Activated CD4-positive, alpha-beta memory T cell treated with anti-CD3 and anti-CD28 coated beads for 36 hours (primary cell): Measurements from ENCODE around the gene NAA25. TPM values are rescaled to one million over a fixed set of nuclear protein-coding genes. Genes with fewer than 3 reads are reported as not detected.
"Not testable (repeated sequence)": the region's sequence is repeated elsewhere in the genome, so short reads cannot be mapped to it uniquely, and the experiment has no call there.

ENCODE experiments used
- CTCF ChIA-PET: fragments of 350-600 bp; sonication (Branson Sonifier 250); formaldehyde crosslinking; loops from one replicate; lab custom pipeline; 2021; ENCODE audit warnings: antibody characterized with exemption, inconsistent platforms; lab: Charles Lee
- POLR2A ChIA-PET: fragments of 350-600 bp; sonication (Branson Sonifier 250); formaldehyde crosslinking; loops from one replicate; lab custom pipeline; 2021; ENCODE audit warnings: antibody characterized with exemption; lab: Charles Lee
- DNase-seq: peaks from one replicate; pipeline ENCODE4 v3.0.0-alpha.2; 2020
- H3K27ac Mint-ChIP-seq: one replicate; pipeline ENCODE4 v1.8.0; 2021; ENCODE audit warnings: mixed read lengths
- H3K27me3 Mint-ChIP-seq: one replicate; pipeline ENCODE4 v1.8.0; 2021; ENCODE audit warnings: mixed read lengths
- H3K36me3 Mint-ChIP-seq: one replicate; pipeline ENCODE4 v1.8.0; 2021; ENCODE audit warnings: mixed read lengths
- H3K4me1 Mint-ChIP-seq: one replicate; pipeline ENCODE4 v1.8.0; 2021; ENCODE audit warnings: low read depth, mixed read lengths
- H3K4me3 Mint-ChIP-seq: one replicate; pipeline ENCODE4 v1.8.0; 2021; ENCODE audit warnings: mild to moderate bottlenecking, mixed read lengths
- H3K9me3 Mint-ChIP-seq: one replicate; pipeline ENCODE4 v1.8.0; 2021; ENCODE audit warnings: mixed read lengths
- intact Hi-C: fragments of 100-400 bp; cut with micrococcal nuclease; formaldehyde crosslinking; loops from one replicate; pipeline ENCODE4 v1.15.1; 2023
- total RNA-seq, 2 experiments: library from RNA; stranded (reverse); gene quantifications; one replicate each; pipeline ENCODE4 v1.2.3, GENCODE V29; 2021

Gene NAA25
- total RNA-seq, 2 experiments from 2014 or later = 41.7 to 43.3 TPM

DNA sequence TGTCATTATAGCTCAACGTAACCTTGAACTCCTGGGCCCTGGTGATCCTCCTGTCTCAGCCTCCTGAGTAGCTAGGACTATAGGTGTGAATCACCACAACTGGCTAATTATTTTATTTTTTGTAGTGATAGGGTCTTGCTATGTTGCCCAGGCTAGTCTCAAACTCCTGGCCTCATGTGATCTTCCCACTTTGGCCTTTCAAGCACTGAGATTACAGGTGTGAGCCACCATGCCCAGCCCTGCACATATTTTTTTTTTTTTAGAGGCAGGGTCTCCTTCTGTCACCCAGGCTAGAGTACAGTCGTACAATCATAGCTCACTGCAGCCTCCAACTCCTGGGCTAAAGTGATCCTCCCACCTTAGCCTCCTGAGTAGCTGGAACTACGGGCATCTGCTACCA is 104.5 kb downstream of the NAA25 start:
- H3K9me3 Mint-ChIP-seq = no peaks in the 10 kb centered on the region
- no peak overlapping the region for H3K27ac Mint-ChIP-seq
- no peak for DNase-seq
- POLR2A ChIA-PET = interaction anchor here (0.6 to 5.0 kb wide), 2 partner anchors 9 to 12 kb away, joined by 3 to 44 read pairs; partner anchors contain the start of genes ERP29 and TMEM116
- H3K4me1 Mint-ChIP-seq = peaks cover 53% of the 10 kb centered on the region
- CTCF ChIA-PET = interaction anchor here (4.2 kb wide), 1 partner anchor 10 kb away, joined by 26 read pairs; the partner anchor contains the start of genes ERP29 and TMEM116
- intact Hi-C loops = no loop called here
- peaks cover 1% of the 10 kb centered on the region for H3K36me3 Mint-ChIP-seq
- H3K4me3 Mint-ChIP-seq = no peak overlapping the region
- H3K27me3 Mint-ChIP-seq = no peaks in the 10 kb centered on the region

DNA sequence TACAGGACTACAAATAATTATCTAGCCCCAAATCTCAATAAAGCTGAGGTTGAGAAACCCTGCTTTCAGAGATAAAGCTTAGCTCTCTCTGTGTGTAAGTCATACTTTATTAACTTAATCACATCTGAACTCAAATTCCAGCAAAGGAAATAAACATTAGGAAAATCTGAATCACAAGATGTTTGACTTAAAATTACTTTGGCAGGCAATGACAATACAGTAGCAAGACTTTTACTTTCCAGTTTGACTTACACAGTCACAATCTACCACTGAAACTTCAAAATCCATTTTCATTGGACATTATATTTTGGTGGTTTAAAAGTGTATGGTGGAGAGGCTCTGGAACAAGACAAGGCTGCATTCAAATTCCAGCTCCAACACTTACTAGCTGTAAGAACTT is 107.0 kb downstream of the NAA25 start:
- peak overlapping the region; percentile 54 for H3K4me3 Mint-ChIP-seq
- ChIA-PET CTCF (interaction anchor here (0.9 to 4.2 kb wide), 4 partner anchors 8 to 15 kb away, joined by 3 to 26 read pairs (median 3); partner anchors contain the start of genes ERP29 and TMEM116), POLR2A (interaction anchor here (1.1 to 5.0 kb wide), 4 partner anchors 9 to 75 kb away, joined by 3 to 44 read pairs (median 4); partner anchors contain the start of genes ERP29 and TMEM116)
- no peaks in the 10 kb centered on the region for H3K9me3 Mint-ChIP-seq
- no peak for DNase-seq
- peak overlapping the region; percentile 71 for H3K27ac Mint-ChIP-seq
- no peaks in the 10 kb centered on the region for H3K27me3 Mint-ChIP-seq
- H3K4me1 Mint-ChIP-seq = peaks cover 67% of the 10 kb centered on the region
- intact Hi-C loops = loop anchor here (1.0 kb wide), 2 partner anchors 8 to 12 kb away; partner anchors contain the start of genes ERP29 and TMEM116
- H3K36me3 Mint-ChIP-seq = peaks cover 1% of the 10 kb centered on the region

DNA sequence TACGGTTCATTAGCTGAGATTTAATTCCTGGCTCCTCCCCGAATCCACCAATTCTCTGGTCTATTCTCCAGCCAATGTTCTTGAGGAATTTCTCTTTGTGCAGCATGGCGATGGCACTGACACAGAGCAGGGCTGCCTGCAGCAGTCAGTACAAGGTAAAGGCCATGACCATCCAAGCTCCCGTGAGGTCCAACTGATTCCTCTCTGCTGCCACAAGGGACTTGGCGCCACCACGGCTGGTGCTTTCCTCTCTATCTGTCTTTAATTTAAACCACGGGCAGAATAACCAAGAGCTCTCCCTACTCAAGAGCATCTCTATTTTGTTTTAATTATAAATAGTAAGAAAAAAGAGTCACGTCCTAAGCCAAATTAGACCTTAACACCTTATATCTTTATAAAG is 107.8 kb downstream of the NAA25 start:
- ChIA-PET CTCF (interaction anchor here (1.1 to 4.2 kb wide), 3 partner anchors 9 to 16 kb away, joined by 3 to 26 read pairs (median 3); partner anchors contain the start of genes ERP29 and TMEM116), POLR2A (interaction anchor here (1.1 to 5.0 kb wide), 3 partner anchors 8 to 75 kb away, joined by 4 to 44 read pairs (median 5); partner anchors contain the start of genes ERP29 and TMEM116)
- peak overlapping the region; percentile 47 for H3K4me3 Mint-ChIP-seq
- H3K9me3 Mint-ChIP-seq = no peaks in the 10 kb centered on the region
- DNase-seq = no peak
- peak overlapping the region; percentile 61 for H3K27ac Mint-ChIP-seq
- peaks cover 66% of the 10 kb centered on the region for H3K4me1 Mint-ChIP-seq
- intact Hi-C loops = loop anchor here (1.0 kb wide), 2 partner anchors 8 to 12 kb away; partner anchors contain the start of genes ERP29 and TMEM116
- peaks cover 1% of the 10 kb centered on the region for H3K36me3 Mint-ChIP-seq
- H3K27me3 Mint-ChIP-seq = no peaks in the 10 kb centered on the region

DNA sequence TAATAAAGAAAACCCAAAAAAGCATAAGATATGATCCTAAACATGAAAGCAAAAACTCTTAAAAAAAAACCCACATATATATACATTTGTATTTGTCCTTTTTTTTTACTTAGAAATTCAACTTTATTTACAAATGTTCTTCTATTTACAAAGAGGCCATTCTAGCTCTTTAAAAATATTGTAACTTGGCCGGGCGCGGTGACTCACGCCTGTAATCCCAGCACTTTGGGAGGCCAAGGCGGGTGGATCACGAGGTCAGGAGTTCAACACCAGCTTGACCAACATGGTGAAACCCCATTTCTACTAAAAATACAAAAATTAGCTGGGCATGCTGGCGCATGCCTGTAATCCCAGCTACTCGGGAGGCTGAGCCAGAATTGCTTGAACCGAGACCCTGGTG is 109.5 kb downstream of the NAA25 start:
- intact Hi-C loops, H3K27me3 Mint-ChIP-seq, DNase-seq, H3K4me3 Mint-ChIP-seq, H3K36me3 Mint-ChIP-seq, H3K9me3 Mint-ChIP-seq: not testable (repeated sequence)
- CTCF ChIA-PET = interaction anchor here (0.7 kb wide), 1 partner anchor 14 kb away, joined by 3 read pairs; the partner anchor contains the start of genes ERP29 and TMEM116
- POLR2A ChIA-PET = interaction anchor here (0.6 kb wide), 1 partner anchor 37 kb away, joined by 3 read pairs; no protein-coding TSS in a partner anchor
- H3K4me1 Mint-ChIP-seq = peaks cover 73% of the 10 kb centered on the region
- peak overlapping the region; percentile 7 for H3K27ac Mint-ChIP-seq

DNA sequence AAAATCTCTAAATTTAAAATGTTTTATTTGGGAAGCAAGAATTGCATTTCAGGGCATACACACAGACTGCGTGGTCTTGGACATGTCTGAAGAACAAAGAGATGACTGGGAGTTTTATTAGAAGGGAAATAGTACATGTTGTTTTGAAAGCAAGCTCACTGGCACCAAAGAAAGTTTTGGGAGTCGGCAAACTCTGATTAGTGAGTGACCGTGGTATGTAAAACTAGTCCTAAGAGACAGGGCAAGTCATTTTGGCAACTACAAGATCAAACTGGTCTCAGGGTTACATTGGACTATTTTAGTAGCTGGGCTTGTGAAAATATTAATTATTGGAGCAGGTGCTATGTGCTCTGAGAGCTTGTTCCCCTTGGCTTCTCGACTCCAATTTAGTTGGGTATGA is 110.6 kb downstream of the NAA25 start:
- no peaks in the 10 kb centered on the region for H3K36me3 Mint-ChIP-seq
- intact Hi-C loops = no loop called here
- no peak overlapping the region for H3K4me3 Mint-ChIP-seq
- DNase-seq = no peak
- peak overlapping the region; percentile 20 for H3K27ac Mint-ChIP-seq
- CTCF ChIA-PET = no interaction called here
- H3K9me3 Mint-ChIP-seq = no peaks in the 10 kb centered on the region
- peaks cover 82% of the 10 kb centered on the region for H3K4me1 Mint-ChIP-seq
- POLR2A ChIA-PET = interaction anchor here (0.8 kb wide), 1 partner anchor 16 kb away, joined by 3 read pairs; no protein-coding TSS in a partner anchor
- H3K27me3 Mint-ChIP-seq = no peaks in the 10 kb centered on the region

DNA sequence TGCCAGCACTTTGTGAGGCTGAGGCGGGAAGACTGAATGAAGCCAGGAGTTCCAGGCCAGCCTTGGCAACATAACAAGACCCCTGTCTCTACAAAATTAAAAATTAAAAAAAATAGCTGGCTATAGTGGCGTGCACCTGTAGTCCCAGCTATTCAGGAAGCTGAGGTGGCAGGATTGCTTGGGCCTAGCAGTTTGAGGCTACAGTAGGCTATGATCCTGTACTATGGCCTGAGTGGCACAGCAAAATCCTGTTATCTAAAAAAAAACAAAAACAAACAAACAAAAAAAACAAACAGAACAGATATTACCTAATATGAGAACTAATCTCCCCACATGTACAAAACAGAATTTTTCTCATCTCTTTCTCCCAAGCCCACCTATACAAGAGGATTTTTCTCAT is 111.3 kb downstream of the NAA25 start:
- DNase-seq = no peak
- Mint-ChIP-seq H3K4me1 (peaks cover 83% of the 10 kb centered on the region), H3K9me3 (no peaks in the 10 kb centered on the region), H3K27ac (no peak overlapping the region), H3K36me3 (no peaks in the 10 kb centered on the region), H3K4me3 (no peak overlapping the region), H3K27me3 (no peaks in the 10 kb centered on the region)
- ChIA-PET POLR2A (interaction anchor here (0.8 kb wide), 1 partner anchor 17 kb away, joined by 3 read pairs; no protein-coding TSS in a partner anchor), CTCF (no interaction called here)
- intact Hi-C loops = no loop called here

DNA sequence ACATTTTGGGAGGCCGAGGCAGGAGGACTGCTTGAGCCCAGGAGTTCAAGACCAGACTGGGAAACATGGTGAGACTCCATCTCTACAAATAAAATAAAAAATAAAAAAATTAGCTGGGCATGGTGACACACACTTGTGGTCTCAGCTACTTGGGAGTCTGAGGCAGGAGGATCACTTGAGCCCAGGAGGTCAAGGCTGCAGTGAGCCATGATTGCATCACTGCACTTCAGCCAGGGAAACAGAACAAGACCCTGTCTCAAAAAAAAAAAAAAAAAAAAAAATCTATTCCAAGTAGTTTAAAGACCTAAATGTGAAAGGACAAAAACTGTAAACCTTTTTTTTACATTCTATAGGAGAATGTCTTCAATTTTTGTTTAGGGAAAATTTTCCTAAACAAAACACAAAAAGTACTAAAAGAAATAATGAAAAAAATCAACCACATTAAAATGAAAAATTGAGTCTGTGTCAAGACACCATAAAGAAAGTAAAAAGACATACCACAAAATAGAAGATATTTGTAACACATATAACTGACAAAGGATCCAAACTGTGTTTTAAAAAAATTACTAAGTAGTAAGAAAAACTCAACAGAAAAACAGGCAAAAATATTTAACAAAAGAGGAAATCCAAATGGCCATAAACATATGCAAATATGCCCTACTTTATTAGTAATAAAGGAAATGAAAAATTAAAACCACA is 112.7 kb downstream of the NAA25 start:
- H3K4me3 Mint-ChIP-seq = no peak overlapping the region
- intact Hi-C loops = no loop called here

DNA sequence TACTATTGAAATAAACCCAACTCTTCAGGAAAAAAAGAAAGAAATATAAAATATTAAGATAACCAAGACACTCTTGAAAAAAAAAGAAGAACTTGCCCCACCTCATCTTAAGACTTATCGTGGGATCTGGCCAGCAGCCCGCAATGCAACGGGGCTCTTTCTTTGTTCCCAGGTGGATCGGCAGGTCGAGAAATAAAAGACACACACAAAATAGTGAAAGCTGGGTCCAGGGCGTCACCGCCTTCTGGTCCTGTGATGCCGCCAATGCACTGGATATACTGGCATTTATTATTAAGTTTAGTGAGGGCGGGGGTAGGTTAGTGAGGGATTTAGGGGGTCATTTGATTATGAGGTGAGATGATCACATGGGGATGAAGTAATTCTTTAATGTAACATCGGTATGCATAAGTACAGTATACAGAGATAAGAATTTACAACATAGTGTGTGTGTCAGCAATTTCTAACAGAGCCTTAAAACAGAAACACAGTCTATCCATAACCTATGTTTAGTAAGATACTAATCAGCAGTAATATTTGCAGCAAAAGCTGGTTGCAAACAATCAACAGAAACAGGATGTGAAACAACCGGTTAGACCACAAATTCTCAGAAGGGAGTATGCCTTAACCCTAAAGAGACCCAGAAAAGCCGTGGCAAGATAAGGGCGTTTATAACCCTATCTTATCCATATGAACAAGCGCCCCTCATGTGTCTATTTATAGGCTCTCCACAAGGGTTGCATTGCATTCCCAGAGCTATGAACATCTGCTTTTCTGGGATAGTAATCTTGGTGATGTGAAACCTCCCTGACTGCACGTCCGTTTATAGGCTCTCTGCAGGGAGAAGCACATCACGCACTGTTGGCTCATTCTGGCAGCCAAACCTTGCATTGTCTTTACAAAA is 114.1 kb downstream of the NAA25 start:
- intact Hi-C loops = loop anchor here (1.0 to 5.0 kb wide), 2 partner anchors 20 to 47 kb away; no protein-coding TSS in a partner anchor
- H3K27me3 Mint-ChIP-seq, H3K36me3 Mint-ChIP-seq, DNase-seq, H3K9me3 Mint-ChIP-seq: not testable (repeated sequence)
- Mint-ChIP-seq H3K4me1 (peaks cover 71% of the 10 kb centered on the region), H3K4me3 (peak overlapping the region; percentile 78), H3K27ac (peak overlapping the region; percentile 30)
- CTCF ChIA-PET = interaction anchor here (0.6 to 0.8 kb wide), 2 partner anchors 20 to 50 kb away, joined by 3 to 4 read pairs; no protein-coding TSS in a partner anchor
- POLR2A ChIA-PET = interaction anchor here (0.6 to 1.5 kb wide), 4 partner anchors 9 to 136 kb away, joined by 3 to 4 read pairs (median 4); no protein-coding TSS in a partner anchor

More for the DNA sequence above, 112.7 kb downstream of the NAA25 start:
- Mint-ChIP-seq H3K9me3 (no peaks in the 10 kb centered on the region), H3K27ac (no peak overlapping the region), H3K36me3 (peaks cover 2% of the 10 kb centered on the region), H3K4me1 (peaks cover 80% of the 10 kb centered on the region), H3K27me3 (no peaks in the 10 kb centered on the region)
- ChIA-PET POLR2A (interaction anchor here (1.2 kb wide), 1 partner anchor 19 kb away, joined by 3 read pairs; no protein-coding TSS in a partner anchor), CTCF (interaction anchor here (0.8 kb wide), 1 partner anchor 52 kb away, joined by 4 read pairs; no protein-coding TSS in a partner anchor)
- no peak for DNase-seq

DNA sequence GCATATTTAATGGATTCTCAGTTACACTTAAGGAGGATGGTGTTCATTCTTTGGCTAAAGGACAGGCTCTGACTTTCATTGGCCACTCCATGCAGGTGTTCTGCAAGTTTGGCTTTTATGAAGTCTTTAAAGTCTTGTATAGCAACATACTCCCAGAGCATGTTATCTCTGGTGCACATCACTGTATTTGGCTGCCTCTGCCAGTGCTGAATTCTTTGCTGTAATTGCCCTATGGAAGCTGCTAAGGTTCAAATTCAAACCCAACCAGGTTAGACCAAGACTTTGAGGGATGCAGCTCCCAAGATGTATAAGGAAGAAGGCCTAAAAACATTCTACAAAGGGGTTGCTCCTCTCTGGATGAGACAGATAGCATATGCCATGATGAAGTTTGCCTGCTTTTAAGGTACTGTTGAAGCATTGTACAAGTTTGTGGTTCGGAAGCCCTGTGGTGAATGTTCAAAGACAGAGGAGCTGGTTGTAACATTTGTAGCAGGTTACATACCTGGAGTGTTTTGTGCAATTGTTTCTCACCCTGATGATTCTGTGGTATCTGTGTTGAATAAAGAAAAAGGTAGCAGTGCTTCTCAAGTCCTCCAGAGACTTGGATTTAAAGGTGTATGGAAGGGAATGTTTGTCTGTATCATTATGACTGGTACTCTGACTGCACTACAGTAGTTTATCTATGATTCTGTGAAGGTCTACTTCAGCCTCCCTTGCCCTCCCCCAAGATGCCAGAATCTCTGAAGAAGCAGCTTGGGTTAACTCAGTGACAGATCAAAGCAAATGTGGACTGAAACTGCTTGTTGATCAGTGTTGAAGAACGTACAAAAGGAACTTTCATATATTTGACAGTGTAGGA is 115.1 kb downstream of the NAA25 start:
- Mint-ChIP-seq H3K4me1 (peaks cover 72% of the 10 kb centered on the region), H3K27me3 (no peaks in the 10 kb centered on the region), H3K27ac (peak overlapping the region; percentile 40), H3K4me3 (peak overlapping the region; percentile 78), H3K9me3 (no peaks in the 10 kb centered on the region), H3K36me3 (peaks cover 8% of the 10 kb centered on the region)
- ChIA-PET POLR2A (interaction anchor here (0.6 to 1.5 kb wide), 4 partner anchors 8 to 137 kb away, joined by 3 to 4 read pairs (median 4); no protein-coding TSS in a partner anchor), CTCF (interaction anchor here (0.6 to 1.3 kb wide), 3 partner anchors 18 to 27 kb away, joined by 3 read pairs; no protein-coding TSS in a partner anchor)
- DNase-seq = peak; percentile 44
- intact Hi-C loops = loop anchor here (1.0 to 5.0 kb wide), 3 partner anchors 8 to 46 kb away; no protein-coding TSS in a partner anchor

DNA sequence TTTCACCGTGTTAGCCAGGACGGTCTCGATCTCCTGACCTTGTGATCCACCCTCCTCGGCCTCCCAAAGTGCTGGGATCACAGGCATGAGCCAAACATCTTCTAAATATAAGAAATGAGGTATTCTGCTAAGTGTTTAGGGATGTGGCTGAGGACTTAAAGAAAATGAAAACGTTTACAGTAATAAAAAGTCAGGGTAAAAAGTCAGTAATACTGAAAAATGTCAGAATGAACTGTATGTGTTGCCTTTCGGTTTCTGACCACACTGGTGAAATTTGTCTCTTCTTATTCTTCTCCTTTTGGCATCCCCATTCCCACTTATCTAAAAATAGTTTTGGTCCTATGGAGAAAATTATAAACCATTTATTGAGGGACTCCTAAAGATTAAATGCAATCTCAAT is 116.1 kb downstream of the NAA25 start:
- Mint-ChIP-seq H3K4me3 (no peak overlapping the region), H3K9me3 (no peaks in the 10 kb centered on the region), H3K27ac (no peak overlapping the region), H3K36me3 (peaks cover 13% of the 10 kb centered on the region), H3K27me3 (no peaks in the 10 kb centered on the region), H3K4me1 (peaks cover 65% of the 10 kb centered on the region)
- ChIA-PET POLR2A (interaction anchor here (0.7 to 1.1 kb wide), 4 partner anchors 9 to 191 kb away, joined by 3 to 5 read pairs (median 4); no protein-coding TSS in a partner anchor), CTCF (interaction anchor here (0.7 to 1.3 kb wide), 3 partner anchors 19 to 205 kb away, joined by 3 read pairs; no protein-coding TSS in a partner anchor)
- intact Hi-C loops = loop anchor here (5.0 kb wide), 1 partner anchor 45 kb away; no protein-coding TSS in a partner anchor
- no peak for DNase-seq
